Testis (tissue), 3 donors: ENCODE measurements around the gene DCTN4. TPM values are rescaled to one million over a fixed set of nuclear protein-coding genes. Genes with fewer than 3 reads are reported as not detected.

Experiments used
- DNase-seq: peaks from one replicate; pipeline ENCODE4 v3.0.0-alpha.2; 2019
- H3K27ac ChIP-seq, 2 donors: fragments of 200-600 bp; sonication (generic); one replicate each; pipeline ENCODE4 v1.5.1; 2019
- H3K27me3 ChIP-seq: fragments of 200-600 bp; sonication (generic); one replicate; pipeline ENCODE4 v1.5.1; 2019
- H3K36me3 ChIP-seq: fragments of 200-600 bp; sonication (generic); one replicate; pipeline ENCODE4 v1.5.1; 2017; ENCODE audit warnings: low read depth; ENCODE audit errors: missing control alignments
- H3K4me1 ChIP-seq: fragments of 200-600 bp; sonication (generic); one replicate; pipeline ENCODE4 v1.5.1; 2019
- H3K4me3 ChIP-seq, 2 donors: fragments of 200-600 bp; sonication (generic); one replicate each; pipeline ENCODE4 v1.5.1; 2017 to 2019
- H3K9me3 ChIP-seq: fragments of 200-600 bp; sonication (generic); one replicate; pipeline ENCODE4 v1.5.1; 2017
- CTCF ChIP-seq, 3 experiments: fragments of 450-650 bp in 2 of 3; fragments of 200-600 bp in 1 of 3; sonication (generic) in 1 of 3; IDR thresholded peaks; one replicate each; pipeline ENCODE4 v1.5.1; 2016 to 2019; ENCODE audit warnings: antibody characterized with exemption in 3 of 3, mild to moderate bottlenecking in 2 of 3, moderate library complexity in 1 of 3
- POLR2A ChIP-seq: fragments of 450-650 bp; IDR thresholded peaks from one replicate; pipeline ENCODE4 v1.6.1; 2017; ENCODE audit warnings: antibody characterized with exemption, mild to moderate bottlenecking, moderate library complexity
- WGBS, 2 donors: methylation state at CpG; one replicate each; pipeline ENCODE4 v1.1.5; 2018; 5-methylcytosine and 5-hydroxymethylcytosine counted together
- intact Hi-C: fragments of 100-400 bp; cut with DNase I; formaldehyde crosslinking; loops from one replicate; pipeline ENCODE4 v1.15.1; 2023; ENCODE audit warnings: low total_unique reads
- polyA plus RNA-seq: library from polyadenylated mRNA; stranded (reverse); fragments of 350-450 nt; fragmentation: Illumina TruSeq; extraction: RNeasy Lipid Tissue Mini Kit (QIAGEN cat#74804); gene quantifications from one replicate; pipeline ENCODE4 v1.2.3, GENCODE V29; 2014; ENCODE audit warnings: low read depth, low replicate concordance; ENCODE audit not compliant: insufficient read depth
- total RNA-seq, 2 donors: library from RNA; depleted of rRNA; stranded (reverse); fragments of >200 nt; gene quantifications; one replicate each; pipeline ENCODE4 v1.2.3, GENCODE V29; 2016

The DCTN4 gene
- total and polyA plus RNA-seq, 3 donors from 2014 or later = 55.7 to 94.0 (median 91.5) TPM

GRCh38 chr5:150788977-150789376, 30.2 kb upstream of the DCTN4 start:
- Histone ChIP-seq H3K4me1 (peaks cover 4% of the 10 kb centered on the region), H3K27me3 (no peaks in the 10 kb centered on the region), H3K9me3 (no peaks in the 10 kb centered on the region), H3K4me3 (no peak overlapping the region), H3K36me3 (no peaks in the 10 kb centered on the region), H3K27ac (no peak overlapping the region)
- no peak for DNase-seq
- intact Hi-C loops = no loop called here
- no peak for TF ChIP-seq POLR2A

- intact Hi-C loops = no loop called here
- peaks cover 13% of the 10 kb centered on the region for H3K4me1 ChIP-seq
- no peak for DNase-seq
- no peak overlapping the region for H3K27ac ChIP-seq
- no peaks in the 10 kb centered on the region for H3K9me3 ChIP-seq
- TF ChIP-seq POLR2A (no peak), CTCF (IDR thresholded peaks at IDR 0.05) (no peak)
- H3K27me3 ChIP-seq = no peaks in the 10 kb centered on the region
- WGBS, 2 donors = 56 to 65% methylated on average over 1 of the region's 1 CpG
- no peaks in the 10 kb centered on the region for H3K36me3 ChIP-seq
- H3K4me3 ChIP-seq = no peak overlapping the region
Observed at GRCh38 chr5:150787656-150788055, 28.8 kb upstream of the DCTN4 start.

DNA sequence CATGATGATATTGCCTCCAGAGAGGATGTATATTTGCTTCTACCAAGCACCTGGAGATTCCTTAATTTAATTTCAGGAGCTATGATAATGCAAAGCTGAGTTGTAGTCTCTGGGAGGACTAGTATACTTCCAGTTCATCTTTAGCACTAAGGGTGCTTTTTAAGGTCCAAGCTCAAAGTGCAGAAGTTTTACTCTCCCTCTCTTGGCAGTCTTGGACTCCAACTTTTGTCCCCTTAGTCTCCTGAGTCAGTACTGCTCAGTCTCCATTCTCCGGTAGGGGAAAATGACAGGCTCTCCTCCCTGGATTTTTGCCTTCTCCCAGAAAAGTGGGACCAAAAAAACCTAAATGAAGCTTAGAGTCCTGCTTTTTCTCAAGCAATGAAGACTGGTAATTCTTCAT, 28.1 kb upstream of the DCTN4 start:
- Histone ChIP-seq H3K4me3 (no peak overlapping the region), H3K36me3 (no peaks in the 10 kb centered on the region), H3K9me3 (no peaks in the 10 kb centered on the region), H3K4me1 (peaks cover 19% of the 10 kb centered on the region), H3K27me3 (no peaks in the 10 kb centered on the region), H3K27ac (no peak overlapping the region)
- TF ChIP-seq CTCF (IDR thresholded peaks at IDR 0.05) = no peak
- no peak for TF ChIP-seq POLR2A
- WGBS, 2 donors = 87 to 100% methylated on average over 1 of the region's 1 CpG
- no peak for DNase-seq
- intact Hi-C loops = no loop called here

GRCh38 chr5:150785950-150786349, 27.1 kb upstream of the DCTN4 start:
- H3K27ac ChIP-seq = no peak overlapping the region

DNA sequence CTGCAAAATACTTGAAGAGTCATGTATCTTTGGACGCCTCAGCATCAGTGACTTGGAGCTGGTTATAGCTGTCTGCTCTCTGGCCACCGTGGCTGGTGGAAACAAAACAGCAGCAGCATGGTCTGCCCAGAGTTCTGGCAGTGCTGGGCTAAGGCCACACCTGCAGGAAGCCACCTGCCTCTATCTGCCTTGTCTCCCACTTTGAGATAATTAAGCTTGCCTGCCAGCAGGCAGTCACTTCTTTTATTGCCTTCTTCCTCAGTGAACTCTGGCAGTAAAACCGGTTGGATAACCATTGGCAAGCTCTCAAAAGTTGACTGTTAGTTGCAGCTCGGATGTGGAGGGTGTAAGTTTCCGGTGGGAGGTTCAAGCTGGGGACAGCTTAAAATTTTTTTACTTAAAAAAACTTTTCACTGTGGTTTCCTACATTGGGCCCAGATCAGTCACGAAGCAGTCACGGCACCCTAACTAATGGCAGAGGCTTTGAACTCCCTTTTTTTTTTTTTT, 24.7 kb upstream of the DCTN4 start:
- Histone ChIP-seq H3K27me3 (no peaks in the 10 kb centered on the region), H3K36me3 (no peaks in the 10 kb centered on the region), H3K9me3 (no peaks in the 10 kb centered on the region), H3K27ac (peak overlapping the region; percentile 55 to 90), H3K4me1 (peaks cover 24% of the 10 kb centered on the region), H3K4me3 (no peak overlapping the region)
- intact Hi-C loops = no loop called here
- 29 to 30% methylated on average over 7 of the region's 7 CpGs for WGBS, 2 donors
- no peak for DNase-seq
- TF ChIP-seq POLR2A = no peak

More at GRCh38 chr5:150785950-150786349, 27.1 kb upstream of the DCTN4 start:
- Histone ChIP-seq H3K27me3 (no peaks in the 10 kb centered on the region), H3K4me1 (peaks cover 28% of the 10 kb centered on the region), H3K4me3 (no peak overlapping the region), H3K9me3 (no peaks in the 10 kb centered on the region), H3K36me3 (no peaks in the 10 kb centered on the region)
- 92 to 94% methylated on average over 1 of the region's 1 CpG for WGBS, 2 donors
- intact Hi-C loops = no loop called here
- DNase-seq = no peak
- TF ChIP-seq POLR2A (no peak), CTCF (IDR thresholded peaks at IDR 0.05) (no peak)

DNA sequence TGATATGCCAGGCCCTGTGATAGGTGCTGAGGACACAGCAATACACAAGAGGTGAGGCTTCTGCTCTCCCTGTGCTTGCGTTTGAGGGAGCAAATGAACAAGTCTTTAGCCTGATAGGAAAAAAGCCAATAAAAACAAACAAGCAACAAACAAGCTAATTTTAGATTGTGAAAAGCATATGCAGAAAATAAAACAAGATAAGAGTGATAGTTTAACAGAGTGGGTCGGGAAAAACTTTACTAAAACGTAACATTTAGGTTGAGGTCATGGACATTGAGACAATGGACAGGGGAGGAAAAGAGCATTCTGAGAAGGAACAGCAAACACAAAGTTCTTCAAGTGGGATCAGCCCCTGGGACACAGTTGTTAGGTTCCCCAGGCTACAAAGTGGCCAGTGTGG, 24.0 kb upstream of the DCTN4 start:
- Histone ChIP-seq H3K27me3 (no peaks in the 10 kb centered on the region), H3K4me1 (peaks cover 27% of the 10 kb centered on the region), H3K4me3 (no peak overlapping the region), H3K36me3 (no peaks in the 10 kb centered on the region), H3K9me3 (no peaks in the 10 kb centered on the region), H3K27ac (peak overlapping the region; percentile 55 to 90)
- WGBS, 2 donors = 26 to 32% methylated on average over 3 of the region's 3 CpGs
- DNase-seq = no peak
- intact Hi-C loops = no loop called here
- no peak for TF ChIP-seq CTCF (IDR thresholded peaks at IDR 0.05)
- no peak for TF ChIP-seq POLR2A
